Left lobe of liver (tissue), 2 donors: ENCODE measurements around the gene REEP2. TPM values are rescaled to one million over a fixed set of nuclear protein-coding genes. Genes with fewer than 3 reads are reported as not detected.
"Not testable (repeated sequence)": the region's sequence is repeated elsewhere in the genome, so short reads cannot be mapped to it uniquely, and the experiment has no call there.

Source experiments
- ATAC-seq: fragments of 200-7000 bp; cut with Tn5 transposase; one replicate; pipeline ENCODE4 v1.9.1; 2020; ENCODE audit warnings: mild to moderate bottlenecking, moderate library complexity
- DNase-seq: peaks from one replicate; pipeline ENCODE4 v3.0.0-alpha.2; 2020; ENCODE audit warnings: low spot score
- total RNA-seq: library from RNA; stranded (reverse); gene quantifications from one replicate; pipeline ENCODE4 v1.2.1, GENCODE V29; 2021
- donor health status: DM: no; HTN: no; CAD: no; lungs with moderate emphysema.
- donor health status: DM: no; HTN: yes; CAD: no.

Gene REEP2, protein sequence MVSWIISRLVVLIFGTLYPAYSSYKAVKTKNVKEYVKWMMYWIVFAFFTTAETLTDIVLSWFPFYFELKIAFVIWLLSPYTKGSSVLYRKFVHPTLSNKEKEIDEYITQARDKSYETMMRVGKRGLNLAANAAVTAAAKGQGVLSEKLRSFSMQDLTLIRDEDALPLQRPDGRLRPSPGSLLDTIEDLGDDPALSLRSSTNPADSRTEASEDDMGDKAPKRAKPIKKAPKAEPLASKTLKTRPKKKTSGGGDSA
- total RNA-seq = not detected

DNA sequence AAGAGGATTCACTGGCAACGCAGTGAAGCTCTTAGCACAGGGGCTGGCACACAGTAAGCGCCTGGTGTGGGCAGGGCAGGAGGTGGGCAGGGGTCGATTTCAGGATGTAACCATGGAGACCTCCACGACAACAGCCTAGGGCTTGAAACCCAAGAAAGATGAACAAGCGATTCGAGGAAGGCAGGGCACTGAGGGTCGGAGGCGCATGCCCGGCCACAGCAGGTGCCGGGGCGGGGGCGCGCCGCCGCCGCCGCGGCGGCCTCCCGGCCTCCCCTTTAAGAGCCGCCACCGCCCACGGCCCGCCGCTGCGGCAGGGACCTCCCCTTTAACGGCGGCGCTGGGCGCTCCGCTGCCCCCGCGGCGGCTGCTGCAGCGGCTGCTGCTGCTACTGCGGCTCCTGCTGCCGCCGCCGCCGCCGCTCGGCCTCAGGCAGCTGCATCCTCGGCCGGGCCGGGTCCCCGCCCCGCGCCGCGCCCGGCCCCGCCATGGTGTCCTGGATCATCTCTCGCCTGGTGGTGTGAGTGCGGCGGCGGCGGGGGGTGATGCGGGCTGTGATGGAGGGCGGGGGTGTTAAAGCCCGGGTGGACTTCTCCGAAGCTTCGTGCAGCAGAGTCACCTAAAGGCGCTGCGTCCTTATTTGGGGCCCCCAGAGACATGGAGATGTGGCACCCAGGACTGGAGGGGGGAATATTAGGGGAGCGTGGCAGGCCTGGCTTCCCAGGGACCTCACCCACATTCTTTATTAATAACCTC is at the start of gene REEP2:
Gene REEP2, plus strand, starts transcription at position 334 of the 753 bp plus-strand sequence. Its CDS starts 152 bp downstream, at position 486.
- no peak for DNase-seq
- peak; percentile 72 for ATAC-seq

DNA sequence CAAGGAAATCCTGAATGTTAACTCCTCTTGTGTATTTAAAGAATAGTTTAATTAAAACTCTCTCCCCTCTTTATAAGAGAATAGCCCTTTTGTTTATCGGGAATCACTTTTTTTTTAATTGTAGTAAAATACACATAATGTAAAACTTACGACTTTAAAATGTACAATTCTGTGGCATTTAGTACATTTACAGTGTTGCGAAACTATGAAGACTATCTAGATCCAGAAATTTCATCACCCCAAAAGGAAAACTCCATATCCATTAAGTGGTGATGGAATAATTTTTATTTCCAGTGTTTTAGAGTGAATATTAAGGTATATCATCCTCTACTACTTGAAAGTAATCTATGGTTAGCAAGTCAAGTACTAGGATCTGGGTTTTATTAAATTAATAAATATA is 49.5 kb upstream of the REEP2 start:
- no peak for ATAC-seq
- DNase-seq = no peak

DNA sequence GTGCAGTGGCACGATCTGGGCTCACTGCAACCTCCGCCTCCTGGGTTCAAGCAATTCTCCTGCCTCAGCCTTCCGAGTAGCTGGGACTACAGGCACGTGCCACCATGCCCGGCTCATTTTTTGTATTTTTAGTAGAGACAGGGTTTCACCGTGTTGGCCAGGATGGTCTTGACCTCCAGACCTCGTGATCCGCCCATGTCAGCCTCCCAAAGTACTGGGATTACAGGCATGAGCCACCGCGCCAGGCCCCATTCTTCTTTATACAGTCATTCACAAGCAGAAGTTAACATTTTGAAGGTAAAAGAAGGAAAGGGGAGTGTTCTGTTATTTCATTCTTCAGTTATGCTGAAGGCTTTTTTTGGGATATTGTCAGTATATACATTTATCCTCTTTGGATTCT is 48.9 kb upstream of the REEP2 start:
- not testable (repeated sequence) for DNase-seq, ATAC-seq

DNA sequence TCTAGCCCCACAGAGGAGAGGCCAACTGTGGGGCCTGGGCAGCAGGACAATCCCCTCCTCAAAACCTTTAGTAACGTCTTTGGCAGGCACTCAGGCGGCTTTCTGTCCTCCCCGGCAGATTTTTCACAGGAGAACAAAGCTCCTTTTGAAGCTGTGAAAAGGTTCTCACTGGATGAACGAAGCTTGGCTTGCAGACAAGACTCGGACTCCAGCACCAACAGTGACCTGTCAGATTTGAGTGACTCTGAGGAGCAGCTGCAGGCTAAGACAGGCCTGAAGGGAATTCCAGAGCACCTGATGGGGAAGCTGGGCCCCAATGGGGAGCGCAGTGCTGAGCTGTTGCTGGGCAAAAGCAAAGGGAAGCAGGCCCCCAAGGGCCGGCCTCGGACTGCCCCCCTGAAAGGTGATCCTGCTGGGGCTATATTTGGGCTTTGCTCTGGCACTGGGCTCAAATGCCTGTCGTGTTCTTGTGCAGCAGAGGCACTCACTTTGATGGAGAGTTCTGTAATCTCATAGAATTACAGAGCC is 46.9 kb upstream of the REEP2 start:
- ATAC-seq (no peak), DNase-seq (no peak)

DNA sequence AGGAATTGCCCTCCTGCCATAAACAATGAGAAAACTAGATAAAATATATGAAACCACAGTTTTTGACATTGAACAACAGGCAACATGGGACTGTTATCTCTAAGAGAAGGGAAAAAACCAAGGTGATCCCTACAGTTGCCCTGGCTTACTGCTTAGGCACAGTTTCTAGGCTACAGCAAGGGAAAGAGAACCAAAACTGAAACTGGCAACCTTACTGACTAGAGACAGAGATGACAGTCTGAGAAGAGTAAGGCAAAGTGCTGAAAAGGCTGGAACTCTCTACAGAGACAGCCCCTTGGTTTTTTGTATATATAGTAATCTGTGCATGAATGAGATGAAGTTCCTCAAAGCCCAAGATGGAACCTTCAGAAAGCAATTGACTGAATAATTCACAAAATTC is 36.2 kb upstream of the REEP2 start:
- DNase-seq (no peak), ATAC-seq (no peak)

DNA sequence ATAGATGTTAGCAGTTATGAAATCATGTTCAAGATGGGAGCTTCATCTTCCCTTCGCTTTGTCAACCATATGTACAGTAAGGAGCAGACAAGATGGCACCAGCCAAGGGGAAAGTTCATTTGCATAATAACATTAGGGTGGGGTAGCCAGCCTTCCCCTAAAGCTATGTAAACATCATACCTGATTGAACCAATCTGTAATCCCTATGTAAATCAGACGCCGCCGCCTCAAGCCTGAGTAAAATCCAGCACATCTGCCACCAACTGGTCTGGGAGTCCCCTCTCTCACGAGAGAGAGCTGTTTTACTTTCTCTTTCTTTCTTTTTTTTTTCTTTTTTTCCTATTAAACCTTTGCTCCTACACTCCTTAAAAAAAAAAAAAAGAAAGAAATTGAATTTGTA is 30.8 kb upstream of the REEP2 start:
- DNase-seq = no peak

DNA sequence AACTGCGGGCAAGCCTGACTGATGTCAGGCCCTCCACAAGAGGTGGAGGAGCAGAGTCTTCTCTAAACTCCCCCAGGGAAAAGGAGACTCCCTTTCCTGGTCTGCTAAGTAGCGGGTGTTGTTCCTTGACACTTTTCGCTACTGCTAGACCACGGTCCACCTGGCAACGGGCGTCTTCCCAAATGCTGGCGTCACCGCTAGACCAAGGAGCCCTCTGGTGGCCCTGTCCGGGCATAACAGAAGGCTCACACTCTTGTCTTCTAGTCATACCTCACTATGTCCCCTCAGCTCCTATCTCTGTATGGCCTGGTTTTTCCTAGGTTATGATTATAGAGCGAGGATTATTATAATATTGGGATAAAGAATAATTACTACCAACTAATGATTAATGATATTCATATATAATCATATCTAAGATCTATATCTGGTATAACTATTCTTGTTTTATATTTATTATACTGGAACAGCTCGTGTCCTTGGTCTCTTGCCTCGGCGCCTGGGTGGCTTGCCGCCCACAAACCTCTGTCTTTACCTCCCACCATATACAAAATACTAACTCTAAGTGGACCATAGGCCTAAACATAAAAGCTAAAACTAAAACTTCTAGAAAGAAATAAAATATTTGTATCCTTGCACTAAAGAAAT is 27.7 kb upstream of the REEP2 start:
- not testable (repeated sequence) for ATAC-seq
- peak; percentile 52 for DNase-seq

More for the DNA sequence above, 30.8 kb upstream of the REEP2 start:
- ATAC-seq = no peak

DNA sequence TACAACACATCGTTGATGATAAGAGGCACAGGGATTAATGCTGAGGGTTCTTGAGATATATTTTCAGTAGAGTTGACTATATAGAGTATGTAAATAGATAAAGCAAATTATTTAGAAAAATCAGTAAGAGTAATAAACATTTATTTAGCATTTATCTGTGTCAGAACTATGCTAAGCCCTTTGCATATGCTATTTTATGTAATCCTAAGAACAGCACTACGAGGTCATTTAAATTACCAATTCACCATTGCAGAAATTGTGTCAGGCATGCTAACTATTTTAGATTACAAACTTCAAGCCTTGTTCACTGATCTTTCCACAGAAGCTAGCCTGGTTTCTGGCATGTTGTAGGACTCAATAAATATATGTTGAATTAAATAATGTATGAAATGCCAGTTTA is 20.4 kb upstream of the REEP2 start:
- ATAC-seq = no peak
- DNase-seq = no peak

DNA sequence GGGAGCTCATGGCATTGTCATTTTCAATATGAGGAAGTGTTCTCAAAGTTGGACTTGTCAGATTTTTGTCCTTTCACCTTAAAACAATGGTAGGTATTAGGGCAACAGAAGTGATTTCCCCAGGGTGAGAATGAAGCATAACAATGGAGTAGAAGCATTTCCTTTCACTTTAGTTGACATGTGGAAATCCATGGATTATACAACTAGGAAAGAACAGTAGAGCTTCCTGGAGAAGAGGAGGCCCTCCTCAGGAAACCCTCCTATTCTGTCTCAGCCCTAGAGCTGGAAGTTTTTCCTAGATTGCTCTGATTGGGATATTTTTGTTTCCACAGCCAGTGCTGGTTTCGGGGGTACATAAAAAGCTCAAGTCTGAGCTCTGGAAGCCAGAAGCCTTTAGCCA is 13.8 kb upstream of the REEP2 start:
- DNase-seq (no peak), ATAC-seq (no peak)

DNA sequence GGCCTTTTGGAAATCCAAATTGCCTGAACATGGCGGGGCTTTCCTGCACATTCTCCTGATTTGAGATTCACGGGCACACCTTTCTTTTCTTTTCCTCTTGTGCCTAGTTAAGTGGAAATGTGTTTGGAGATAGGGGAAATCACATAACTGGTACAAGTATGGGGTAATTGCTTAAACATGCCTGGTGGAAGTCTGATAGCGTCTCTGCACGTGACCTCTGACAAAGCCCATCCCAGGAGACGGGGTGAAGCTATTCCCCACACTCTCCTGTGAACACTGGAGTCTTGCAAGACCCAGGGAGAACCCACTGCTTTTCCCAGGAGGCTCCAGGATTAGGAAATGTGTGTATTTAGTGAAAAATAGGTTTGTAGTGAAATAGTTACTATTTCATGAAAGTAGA is 2.9 kb upstream of the REEP2 start:
- ATAC-seq (no peak), DNase-seq (no peak)

DNA sequence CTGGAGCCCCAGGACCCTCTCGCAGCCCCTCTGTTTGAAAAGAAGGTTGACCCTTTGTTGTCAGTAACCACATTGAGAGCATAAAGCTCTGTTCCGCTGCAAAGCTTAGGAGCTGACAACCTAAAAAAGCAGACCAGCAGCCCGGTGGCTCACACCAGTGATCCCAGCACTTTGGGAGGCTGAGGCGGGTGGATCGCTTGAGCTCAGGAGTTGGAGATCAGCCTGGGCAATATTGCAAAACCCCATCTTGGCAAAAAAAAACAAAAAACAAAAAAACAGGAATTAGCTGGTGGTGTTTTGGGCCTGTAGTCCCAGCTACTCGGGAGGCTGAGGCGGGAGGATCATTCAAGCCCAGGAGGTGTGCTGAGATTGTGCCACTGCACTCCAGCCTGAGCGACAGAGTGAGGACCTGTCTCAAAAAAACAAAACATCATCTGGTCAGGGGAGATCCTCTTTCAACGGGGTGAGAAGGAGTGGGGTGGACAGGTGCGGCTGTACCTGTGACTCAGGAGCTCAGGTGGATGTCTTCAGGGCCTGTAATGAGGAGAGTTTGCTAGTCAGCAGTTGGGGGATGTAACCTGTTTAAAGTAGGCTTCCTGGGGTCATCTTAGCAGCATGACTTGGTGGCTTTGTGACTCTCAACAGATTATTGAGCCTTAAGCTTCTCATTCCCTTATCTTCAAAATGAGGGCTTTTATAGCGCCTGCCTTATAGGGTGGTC is 694 bp upstream of the REEP2 start:
- ATAC-seq (peak; percentile 22), DNase-seq (no peak)

DNA sequence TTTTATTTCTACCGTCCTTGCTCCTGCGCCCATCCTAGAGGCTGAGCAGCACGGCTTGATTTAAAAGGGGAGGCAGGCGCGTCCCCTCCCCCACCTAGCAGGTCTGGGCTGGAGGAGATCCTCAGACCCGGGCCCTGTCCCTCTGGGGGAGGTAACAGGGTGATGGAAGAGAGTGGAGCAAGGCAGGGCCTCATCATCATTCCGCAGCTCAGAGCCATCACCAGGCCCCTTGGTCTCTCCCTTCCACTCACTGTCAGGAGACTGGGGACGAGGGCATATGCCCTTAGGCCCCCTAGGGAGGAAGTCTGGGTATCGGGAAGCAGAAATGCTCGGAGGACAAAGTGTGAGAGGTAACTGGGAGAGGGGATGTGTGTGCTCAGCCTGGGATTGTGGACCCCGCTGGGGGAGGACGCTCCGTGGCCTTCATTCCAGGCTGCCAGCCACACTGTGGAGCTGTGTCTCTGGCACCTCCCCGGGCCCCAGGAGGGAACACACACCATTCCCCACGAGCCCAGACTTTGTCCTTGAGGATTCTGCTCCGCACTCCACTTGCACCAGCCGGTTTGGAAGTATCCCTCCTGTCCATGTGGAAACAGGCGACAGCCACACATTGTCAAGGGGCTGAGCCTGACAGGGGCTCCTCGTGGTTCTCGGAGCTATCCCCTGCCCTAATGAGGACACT is 761 bp downstream of the REEP2 start:
- ATAC-seq (no peak), DNase-seq (no peak)

DNA sequence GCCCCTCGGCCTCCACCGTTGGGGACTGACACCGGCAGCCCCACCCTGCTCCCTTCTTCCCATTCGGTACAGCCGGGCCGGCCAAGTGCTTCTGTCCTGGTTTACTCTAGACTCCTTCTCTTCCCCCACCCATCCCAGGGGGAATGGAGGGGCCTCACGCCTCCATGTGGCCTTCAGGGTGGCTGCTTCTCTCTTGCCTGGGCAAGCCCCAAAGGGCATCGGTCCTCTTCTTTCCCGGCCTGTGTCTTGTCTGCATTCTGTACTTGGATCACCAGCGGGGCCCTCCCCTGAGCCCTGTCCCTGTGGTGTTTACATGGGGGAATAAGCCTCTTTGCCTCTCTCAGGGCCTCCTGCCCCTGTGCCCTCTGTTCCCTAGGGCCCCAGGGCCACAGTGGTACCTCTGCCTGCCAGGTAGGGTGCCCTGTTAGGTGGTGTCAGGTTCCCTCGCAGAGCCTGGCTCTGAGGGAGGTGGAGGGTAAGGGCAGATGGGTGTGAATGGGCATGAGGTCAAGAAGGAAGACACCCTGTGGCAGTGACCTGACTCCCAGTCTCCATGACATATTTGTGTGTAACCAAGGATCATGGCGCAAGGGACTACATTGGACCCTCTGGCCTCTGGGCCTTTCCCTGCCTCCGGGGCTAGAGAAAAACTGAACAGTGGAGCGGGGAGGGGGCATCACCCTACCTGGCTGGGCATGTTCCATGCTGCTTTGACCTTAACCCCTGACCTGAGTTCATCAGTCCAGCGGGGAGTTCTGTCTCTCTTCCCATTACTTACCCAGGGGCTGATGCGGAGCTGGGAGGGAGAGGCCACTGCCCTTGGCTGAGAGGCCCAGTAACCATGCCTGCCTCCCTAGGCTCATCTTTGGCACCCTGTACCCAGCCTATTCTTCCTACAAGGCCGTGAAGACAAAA is 1.6 kb downstream of the REEP2 start:
- no peak for ATAC-seq
- no peak for DNase-seq

DNA sequence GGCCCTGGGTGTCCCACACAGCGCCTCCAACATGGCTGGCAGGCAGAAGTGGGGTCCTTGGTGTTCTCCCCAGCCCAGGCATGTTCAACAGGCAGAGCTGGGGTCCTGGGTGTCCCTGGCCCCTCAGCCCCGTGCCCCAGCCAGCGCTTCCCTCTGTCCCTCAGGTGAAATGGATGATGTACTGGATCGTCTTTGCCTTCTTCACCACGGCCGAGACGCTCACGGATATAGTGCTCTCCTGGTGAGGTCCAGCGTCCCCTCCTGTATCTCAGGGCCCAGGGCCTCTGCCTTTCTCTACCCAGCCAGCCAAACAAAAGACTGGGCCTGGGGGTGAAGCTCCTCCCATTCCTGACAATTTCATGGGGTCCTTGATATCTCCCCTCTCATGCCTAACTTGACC is 2.4 kb downstream of the REEP2 start:
- ATAC-seq (no peak), DNase-seq (no peak)

DNA sequence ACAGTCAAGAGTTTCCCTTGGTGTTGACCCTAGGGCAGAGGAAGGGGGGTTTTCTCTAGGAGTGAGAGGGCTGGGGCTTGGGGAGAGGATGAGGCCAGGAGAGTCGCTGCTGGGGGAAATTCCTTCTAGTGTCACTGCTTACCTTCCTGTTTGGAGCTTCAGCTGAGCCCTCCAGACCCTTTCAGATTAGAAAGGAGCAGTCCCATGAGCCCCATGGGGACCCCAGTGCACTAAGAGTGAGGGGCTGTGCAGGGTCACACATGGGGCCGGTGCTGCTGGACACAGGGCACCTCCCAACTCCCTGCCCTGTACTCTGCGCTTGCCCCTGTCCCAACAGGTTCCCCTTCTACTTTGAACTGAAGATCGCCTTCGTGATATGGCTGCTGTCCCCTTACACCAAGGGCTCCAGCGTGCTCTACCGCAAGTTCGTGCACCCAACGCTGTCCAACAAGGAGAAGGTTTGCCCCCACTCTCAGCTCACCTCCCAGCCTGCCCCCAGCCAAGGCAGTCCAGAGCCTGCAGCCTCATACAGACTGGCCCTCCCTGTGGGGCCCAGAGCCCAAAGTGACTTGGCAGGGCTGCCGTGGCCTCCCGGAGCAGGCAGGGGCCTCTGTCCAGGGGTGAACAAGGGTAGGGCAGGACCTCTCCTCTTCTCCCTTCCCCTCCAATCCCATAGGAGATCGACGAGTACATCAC is 5.4 kb downstream of the REEP2 start:
- no peak for DNase-seq
- ATAC-seq = no peak

DNA sequence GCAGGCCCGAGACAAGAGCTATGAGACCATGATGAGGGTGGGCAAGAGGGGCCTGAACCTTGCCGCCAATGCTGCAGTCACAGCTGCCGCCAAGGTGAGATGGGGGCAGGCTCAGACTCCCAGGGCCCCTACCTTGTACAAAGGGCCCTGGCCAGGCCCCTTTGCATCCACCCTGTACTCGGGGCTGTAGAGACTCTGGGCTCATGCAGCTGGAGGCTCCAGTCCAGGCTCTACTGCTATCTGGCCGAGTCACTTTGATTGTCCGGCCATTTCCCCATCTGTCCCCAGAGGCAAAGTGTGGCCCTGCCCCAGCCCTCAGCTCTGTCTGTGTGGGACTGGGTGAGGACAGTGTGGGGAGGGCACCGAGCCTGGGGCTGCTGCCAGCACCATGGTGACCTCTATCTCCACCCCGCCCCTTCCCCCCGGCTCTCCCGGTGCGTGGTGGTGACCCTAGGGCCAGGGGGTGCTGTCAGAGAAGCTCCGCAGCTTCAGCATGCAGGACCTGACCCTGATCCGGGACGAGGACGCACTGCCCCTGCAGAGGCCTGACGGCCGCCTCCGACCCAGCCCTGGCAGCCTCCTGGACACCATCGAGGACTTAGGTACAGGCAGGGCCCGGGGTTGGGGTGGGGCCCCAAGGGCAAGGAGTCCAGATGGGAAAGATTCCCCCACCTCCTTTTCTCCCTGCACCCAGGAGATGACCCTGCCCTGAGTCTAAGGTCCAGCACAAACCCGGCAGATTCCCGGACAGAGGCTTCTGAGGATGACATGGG is 6.1 kb downstream of the REEP2 start:
- ATAC-seq (no peak), DNase-seq (no peak)

DNA sequence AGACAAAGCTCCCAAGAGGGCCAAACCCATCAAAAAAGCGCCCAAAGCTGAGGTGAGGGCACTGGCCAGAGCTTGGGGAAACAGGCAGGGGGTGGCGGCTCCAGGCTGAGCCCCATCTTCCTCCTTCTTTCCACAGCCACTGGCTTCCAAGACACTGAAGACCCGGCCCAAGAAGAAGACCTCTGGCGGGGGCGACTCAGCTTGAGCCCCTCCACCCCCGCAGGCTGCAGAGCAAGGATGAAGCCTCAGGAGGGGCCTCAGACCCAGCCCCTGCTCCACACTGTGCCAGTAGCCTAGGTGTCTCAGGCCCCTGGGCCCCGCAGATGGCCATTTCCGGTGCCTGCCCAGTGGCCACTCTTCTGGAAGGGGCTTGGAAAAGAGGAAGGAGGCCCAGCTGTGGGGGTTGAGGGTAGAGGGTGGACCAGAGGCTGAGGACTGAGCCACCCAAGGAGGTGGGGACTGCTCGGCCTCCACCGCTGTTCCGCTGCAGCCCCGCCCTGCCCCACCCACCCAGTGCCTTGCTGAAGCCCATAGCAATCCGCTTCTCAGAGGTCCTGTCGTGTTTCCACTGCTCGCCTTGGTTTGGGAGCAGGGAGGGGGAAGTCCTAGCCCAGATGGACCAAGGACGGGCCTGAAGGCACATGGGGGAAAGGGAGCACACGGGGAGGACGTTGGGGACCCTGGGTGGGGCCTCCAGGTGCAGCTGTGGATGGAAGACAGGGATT is 6.9 kb downstream of the REEP2 start:
- DNase-seq (no peak), ATAC-seq (no peak)
